Muscle layer of colon (tissue), 2 donors: ENCODE measurements around the gene FGF12.
"Not testable (repeated sequence)": the region's sequence is repeated elsewhere in the genome, so short reads cannot be mapped to it uniquely, and the experiment has no call there.

Experiments used
- H3K27ac ChIP-seq: one replicate; pipeline ENCODE4 v1.7.0; 2013; ENCODE audit warnings: low read depth, mild to moderate bottlenecking, low read length, moderate library complexity
- H3K27me3 ChIP-seq, 2 donors: one replicate each; pipeline ENCODE4 v1.7.0; 2013; ENCODE audit warnings: low read length in 2 of 2, mild to moderate bottlenecking in 2 of 2; ENCODE audit not compliant: insufficient read depth in 2 of 2, control insufficient read depth in 1 of 2
- H3K36me3 ChIP-seq: one replicate; pipeline ENCODE4 v1.7.0; 2013; ENCODE audit warnings: mild to moderate bottlenecking, low read length; ENCODE audit not compliant: insufficient read depth
- H3K4me1 ChIP-seq: one replicate; pipeline ENCODE4 v1.7.0; 2013; ENCODE audit warnings: mild to moderate bottlenecking, low read length; ENCODE audit not compliant: insufficient read depth
- H3K4me3 ChIP-seq, 2 donors: one replicate each; pipeline ENCODE4 v1.7.0; 2013; ENCODE audit warnings: low read length in 2 of 2, low read depth in 1 of 2, mild to moderate bottlenecking in 1 of 2, moderate library complexity in 1 of 2
- H3K9ac ChIP-seq: one replicate; pipeline ENCODE4 v1.7.0; 2013; ENCODE audit warnings: low read length
- H3K9me3 ChIP-seq: one replicate; pipeline ENCODE4 v1.7.0; 2013; ENCODE audit warnings: mild to moderate bottlenecking, low read length
- donor health status: abdominal sarcoma.
- donor health status: Adenocarcinoma of cecum.

Gene FGF12

DNA sequence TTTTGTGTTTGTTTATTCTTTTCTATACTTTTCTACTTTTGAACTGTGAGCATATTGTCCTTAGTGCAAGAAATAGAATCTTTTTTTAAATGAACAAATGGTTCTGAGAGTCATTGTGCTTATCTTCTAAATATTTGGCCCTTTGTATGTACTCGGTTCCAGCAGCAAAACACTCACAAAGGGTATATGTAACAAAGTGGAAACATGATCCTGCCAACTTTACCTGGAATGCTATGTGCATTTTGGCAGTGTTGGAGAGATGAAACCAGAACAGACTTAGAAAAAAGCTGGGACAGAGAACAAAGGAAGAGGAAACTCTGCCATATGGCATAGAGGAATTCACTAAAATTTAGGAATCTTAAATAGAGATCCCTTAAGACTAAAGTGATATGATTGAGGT is 150.1 kb downstream of the FGF12 start:
- Histone ChIP-seq H3K4me1 (no peaks in the 10 kb centered on the region), H3K36me3 (no peaks in the 10 kb centered on the region), H3K27ac (no peak overlapping the region), H3K27me3 (no peaks in the 10 kb centered on the region), H3K9me3 (no peaks in the 10 kb centered on the region), H3K9ac (no peak overlapping the region), H3K4me3 (no peak overlapping the region)

DNA sequence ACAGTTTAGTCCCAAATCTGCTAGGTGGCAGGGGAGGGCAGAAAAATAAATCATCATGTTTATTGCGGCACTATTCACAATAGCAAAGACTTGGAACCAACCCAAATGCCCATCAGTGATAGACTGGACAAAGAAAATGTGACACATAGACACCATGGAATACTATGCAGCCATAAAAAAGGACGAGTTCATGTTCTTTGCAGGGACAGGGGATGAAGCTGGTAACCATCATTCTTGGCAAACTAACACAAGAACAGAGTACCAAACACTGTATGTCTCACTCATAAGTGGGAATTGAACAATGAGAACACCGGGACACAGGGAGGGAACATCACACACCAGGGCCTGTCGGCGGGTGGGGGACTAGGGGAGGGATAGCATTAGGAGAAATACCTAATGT is 150.6 kb downstream of the FGF12 start:
- H3K9ac ChIP-seq, H3K4me3 ChIP-seq, H3K9me3 ChIP-seq, H3K4me1 ChIP-seq, H3K27ac ChIP-seq, H3K36me3 ChIP-seq, H3K27me3 ChIP-seq: not testable (repeated sequence)

DNA sequence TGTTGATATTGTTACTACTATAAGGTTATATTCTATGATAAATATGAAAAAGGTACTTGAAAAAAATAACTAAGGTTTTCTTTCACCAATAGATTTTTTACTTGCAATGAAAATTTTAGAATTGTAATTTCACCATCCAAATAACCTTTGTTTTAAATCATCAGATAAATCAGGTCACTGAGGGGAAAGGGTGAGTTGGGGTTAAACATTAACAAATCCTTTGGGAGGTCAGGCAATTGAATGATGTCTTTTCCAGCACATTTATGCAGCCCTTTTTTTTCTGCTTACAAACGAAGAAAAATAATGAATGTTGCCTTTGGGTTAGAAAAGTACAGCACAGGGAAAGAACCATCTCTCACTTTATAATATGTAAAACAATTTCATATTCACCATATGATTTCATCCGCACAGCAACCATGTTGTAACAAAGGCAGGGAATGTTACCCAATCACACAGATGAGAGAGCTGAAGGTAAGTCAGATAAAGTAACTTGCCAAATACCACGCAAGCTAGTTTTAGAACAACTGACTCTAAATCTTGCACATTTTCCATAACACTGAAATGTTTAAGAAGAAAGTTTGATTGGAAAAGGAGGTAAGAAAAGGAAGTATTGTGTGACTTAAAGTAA is 151.3 kb downstream of the FGF12 start:
- Histone ChIP-seq H3K27me3 (no peaks in the 10 kb centered on the region), H3K9ac (no peak overlapping the region), H3K9me3 (no peaks in the 10 kb centered on the region), H3K27ac (no peak overlapping the region), H3K4me3 (no peak overlapping the region), H3K4me1 (no peaks in the 10 kb centered on the region), H3K36me3 (no peaks in the 10 kb centered on the region)

DNA sequence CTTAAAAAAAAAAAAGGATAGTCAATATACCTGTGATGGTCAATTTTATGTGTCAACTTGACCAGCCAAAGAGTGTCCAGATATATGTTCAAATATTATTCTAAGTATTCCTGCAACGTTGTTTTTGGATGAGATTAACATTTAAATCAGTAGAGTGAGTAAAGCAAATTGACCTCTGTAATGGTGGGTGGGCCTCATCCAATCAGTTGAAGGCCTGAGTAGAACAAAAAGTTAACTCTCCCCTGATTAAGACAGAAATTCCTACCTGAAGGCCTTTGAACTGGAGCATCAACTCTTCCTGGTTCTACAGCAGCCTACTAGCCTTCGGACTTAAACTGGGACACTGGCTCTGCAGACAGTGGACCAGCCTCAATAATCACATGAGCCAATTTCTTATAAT is 154.1 kb downstream of the FGF12 start:
- Histone ChIP-seq H3K4me3 (no peak overlapping the region), H3K27ac (no peak overlapping the region), H3K4me1 (no peaks in the 10 kb centered on the region), H3K9me3 (no peaks in the 10 kb centered on the region), H3K36me3 (no peaks in the 10 kb centered on the region), H3K9ac (no peak overlapping the region), H3K27me3 (no peaks in the 10 kb centered on the region)

DNA sequence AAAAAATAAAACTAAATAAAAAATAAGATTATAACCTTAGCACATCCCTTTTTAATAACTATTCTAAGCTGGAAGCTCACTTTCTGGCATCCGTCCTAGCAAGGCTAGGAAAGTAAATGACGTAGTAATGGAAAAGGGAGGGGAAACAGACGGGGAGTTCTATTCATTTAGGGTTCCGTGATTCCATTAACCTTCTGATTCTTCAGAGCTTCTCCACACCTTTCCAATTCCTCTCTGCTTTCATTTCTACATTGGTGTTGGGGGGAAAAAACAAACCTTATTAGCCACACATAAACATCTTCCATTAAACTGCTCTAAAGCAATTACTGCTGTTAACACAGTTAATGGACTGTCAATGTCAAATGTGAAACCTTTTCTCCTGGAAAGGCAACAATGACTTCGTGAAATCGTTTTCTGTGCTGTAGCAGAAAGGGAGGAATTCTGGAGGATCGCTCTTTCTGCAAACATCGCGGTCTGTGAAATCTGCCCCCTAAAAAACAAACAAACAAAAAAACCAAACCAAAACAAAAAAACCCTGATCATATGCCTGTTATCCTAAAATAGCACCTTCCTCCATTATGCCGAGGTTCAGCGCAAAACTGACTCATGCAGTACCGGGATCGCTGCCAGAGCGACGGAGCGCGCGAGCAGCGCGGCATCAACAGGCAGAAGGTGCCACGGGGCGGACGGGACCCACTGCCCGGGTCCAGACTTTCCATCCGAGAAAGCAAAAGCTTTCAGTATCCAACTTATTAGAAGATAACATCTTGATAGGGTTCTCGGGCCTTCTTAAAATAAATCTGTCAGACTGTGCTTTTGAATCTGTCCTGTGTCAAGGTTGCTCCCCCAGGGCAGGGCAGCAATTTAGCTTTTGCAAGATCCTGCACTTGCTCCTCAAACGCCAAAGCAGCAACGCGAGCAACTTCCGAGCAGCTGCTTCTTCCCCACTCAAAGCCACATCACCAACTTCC is 156.2 kb downstream of the FGF12 start:
- peak overlapping the region; percentile 36 for H3K9ac ChIP-seq
- H3K36me3 ChIP-seq, result no peaks in the 10 kb centered on the region
- H3K4me1 ChIP-seq, result no peaks in the 10 kb centered on the region
- no peaks in the 10 kb centered on the region for H3K27me3 ChIP-seq
- H3K27ac ChIP-seq, result no peak overlapping the region
- H3K4me3 ChIP-seq, result peak overlapping the region; percentile 33 to 59
- H3K9me3 ChIP-seq, result no peaks in the 10 kb centered on the region

DNA sequence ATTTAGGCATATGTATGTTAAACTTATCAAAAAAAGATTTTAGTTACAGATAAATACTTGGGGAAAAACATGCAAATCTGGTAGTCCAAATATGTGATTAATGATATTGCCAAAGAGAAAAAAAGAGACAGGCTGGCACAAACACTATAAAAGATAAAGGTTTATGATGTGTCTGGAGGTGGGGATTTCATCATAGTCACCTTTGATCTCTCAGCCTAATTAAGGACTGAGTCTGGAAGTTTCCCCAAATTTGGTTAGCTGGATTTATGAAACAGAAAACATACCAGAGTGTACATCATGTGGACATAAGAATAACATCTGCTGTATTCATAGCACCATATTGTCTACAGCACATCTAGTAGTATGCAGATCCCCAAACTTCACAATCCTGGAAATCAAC is 157.0 kb downstream of the FGF12 start:
- no peaks in the 10 kb centered on the region for H3K4me1 ChIP-seq
- no peak overlapping the region for H3K27ac ChIP-seq
- H3K9ac ChIP-seq, result no peak overlapping the region
- H3K36me3 ChIP-seq, result no peaks in the 10 kb centered on the region
- H3K9me3 ChIP-seq, result no peaks in the 10 kb centered on the region
- H3K4me3 ChIP-seq, result no peak overlapping the region
- no peaks in the 10 kb centered on the region for H3K27me3 ChIP-seq

DNA sequence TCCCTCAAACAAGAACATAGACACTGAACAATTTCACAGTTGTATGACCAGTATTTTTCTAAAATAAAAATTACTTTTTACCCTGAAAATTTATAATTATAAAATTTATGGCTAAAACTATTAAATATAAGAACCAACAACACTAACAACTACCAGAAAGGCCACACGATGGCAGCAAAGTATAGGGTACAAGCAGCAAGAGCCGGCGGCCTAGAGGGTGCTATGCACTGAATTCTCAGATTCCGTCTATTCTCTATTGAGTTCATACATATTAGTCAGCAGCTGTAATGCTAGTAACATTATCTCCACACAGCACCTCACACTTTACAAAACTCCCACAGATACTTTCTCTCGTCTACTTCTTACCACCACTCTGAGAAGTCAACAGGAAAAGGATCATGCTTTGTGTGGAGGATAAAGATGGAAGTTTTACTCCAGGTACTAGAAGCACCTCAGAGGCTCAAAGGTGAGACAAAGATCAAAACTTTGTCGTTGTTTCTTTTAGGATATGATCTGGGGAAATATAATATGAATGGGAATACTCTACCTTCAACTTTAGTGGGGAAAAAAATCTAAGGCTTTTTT is 160.5 kb downstream of the FGF12 start:
- H3K9ac ChIP-seq, result no peak overlapping the region
- H3K27ac ChIP-seq, result no peak overlapping the region
- H3K4me1 ChIP-seq, result no peaks in the 10 kb centered on the region
- H3K9me3 ChIP-seq, result no peaks in the 10 kb centered on the region
- no peaks in the 10 kb centered on the region for H3K27me3 ChIP-seq
- no peaks in the 10 kb centered on the region for H3K36me3 ChIP-seq
- H3K4me3 ChIP-seq, result no peak overlapping the region

DNA sequence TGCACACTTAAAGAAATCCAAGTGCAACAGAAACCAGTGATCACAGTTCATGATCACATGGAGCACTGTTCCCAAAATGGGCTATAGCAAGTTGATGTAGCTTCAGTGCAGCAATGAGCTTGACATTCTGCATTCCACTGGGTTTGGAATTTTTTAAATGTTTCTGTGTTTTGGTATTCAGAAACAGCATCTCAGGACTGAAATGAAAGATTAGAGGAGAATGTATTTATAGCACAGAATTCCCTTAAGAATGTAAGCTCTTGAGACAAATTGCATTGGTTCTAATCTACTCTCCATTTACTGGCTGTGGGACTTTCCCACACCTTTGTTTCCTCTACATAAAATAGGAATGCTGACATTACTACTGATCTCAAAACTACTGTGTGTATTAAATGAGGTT is 162.7 kb downstream of the FGF12 start:
- no peaks in the 10 kb centered on the region for H3K36me3 ChIP-seq
- H3K27ac ChIP-seq, result no peak overlapping the region
- H3K4me1 ChIP-seq, result no peaks in the 10 kb centered on the region
- no peaks in the 10 kb centered on the region for H3K27me3 ChIP-seq
- no peak overlapping the region for H3K9ac ChIP-seq
- H3K9me3 ChIP-seq, result no peaks in the 10 kb centered on the region
- H3K4me3 ChIP-seq, result no peak overlapping the region

DNA sequence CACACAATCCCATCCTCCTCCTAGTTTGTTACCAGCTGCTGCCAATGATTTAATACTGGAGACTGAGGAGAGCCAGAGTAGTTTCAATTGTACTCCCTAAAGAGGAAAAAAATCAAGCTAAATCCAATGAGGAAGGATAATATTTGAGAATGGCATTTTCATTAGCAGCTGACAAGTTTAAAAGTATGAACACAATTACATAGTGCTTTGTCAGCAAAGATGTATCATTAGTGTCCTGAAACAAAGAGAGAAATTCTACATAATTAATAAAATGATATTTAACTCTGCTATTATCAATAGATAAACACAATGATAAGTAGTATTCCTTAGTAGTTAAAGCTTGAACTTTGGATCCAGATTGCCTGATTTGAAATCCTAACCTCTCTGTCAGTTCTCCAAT is 163.9 kb downstream of the FGF12 start:
- no peak overlapping the region for H3K9ac ChIP-seq
- H3K36me3 ChIP-seq, result no peaks in the 10 kb centered on the region
- no peak overlapping the region for H3K4me3 ChIP-seq
- H3K9me3 ChIP-seq, result no peaks in the 10 kb centered on the region
- no peaks in the 10 kb centered on the region for H3K4me1 ChIP-seq
- H3K27me3 ChIP-seq, result no peaks in the 10 kb centered on the region
- H3K27ac ChIP-seq, result no peak overlapping the region

DNA sequence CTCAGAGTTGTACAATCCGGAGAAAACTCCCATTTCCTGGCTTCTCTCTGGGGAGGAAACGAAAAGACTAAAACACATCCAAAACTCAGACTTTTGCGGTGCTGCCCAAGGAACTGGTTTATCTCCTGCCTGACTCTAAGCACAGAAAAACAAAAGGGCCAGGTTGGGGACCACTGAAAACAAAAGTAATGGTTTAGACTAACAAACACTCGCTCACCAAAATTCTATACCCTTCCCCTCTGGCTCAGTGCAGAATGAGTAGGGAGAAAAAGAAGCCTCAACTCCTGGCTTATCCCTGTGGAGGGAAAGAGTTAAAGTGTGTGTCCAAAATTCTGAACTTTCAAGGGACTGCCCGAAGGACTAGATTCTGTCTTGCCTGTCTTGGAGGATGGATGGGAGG is 173.6 kb downstream of the FGF12 start:
- H3K9ac ChIP-seq, result no peak overlapping the region
- H3K27ac ChIP-seq, result no peak overlapping the region
- H3K4me3 ChIP-seq, result no peak overlapping the region
- H3K4me1 ChIP-seq, result no peaks in the 10 kb centered on the region
- no peaks in the 10 kb centered on the region for H3K9me3 ChIP-seq
- H3K36me3 ChIP-seq, result no peaks in the 10 kb centered on the region
- no peaks in the 10 kb centered on the region for H3K27me3 ChIP-seq

DNA sequence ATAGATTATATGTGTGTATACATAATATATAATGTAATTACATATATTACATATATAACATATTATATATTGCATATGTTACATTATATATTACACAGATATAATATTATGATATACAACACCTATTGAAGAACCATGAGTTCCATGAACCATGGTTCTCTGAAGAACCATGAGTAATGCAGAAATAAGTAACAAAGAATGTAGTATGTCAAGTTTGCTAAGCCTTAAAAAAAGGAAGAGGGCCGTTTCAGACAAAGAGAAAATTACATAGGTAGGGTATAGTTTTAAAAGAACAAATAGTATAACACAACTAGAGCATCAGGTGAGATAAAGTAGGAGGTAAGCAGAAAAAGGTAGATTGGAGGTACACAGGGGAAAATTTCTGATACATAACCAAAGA is 177.0 kb downstream of the FGF12 start:
- Histone ChIP-seq H3K27me3 (no peaks in the 10 kb centered on the region), H3K4me1 (no peaks in the 10 kb centered on the region), H3K4me3 (no peak overlapping the region), H3K9ac (no peak overlapping the region), H3K36me3 (no peaks in the 10 kb centered on the region), H3K27ac (no peak overlapping the region), H3K9me3 (no peaks in the 10 kb centered on the region)
